HG03064 (cell line): ENCODE data around the gene FIBIN.
"Not testable (repeated sequence)": the region's sequence is repeated elsewhere in the genome, so short reads cannot be mapped to it uniquely, and the experiment has no call there.

Experiments
- ATAC-seq: cut with Tn5 transposase; IDR thresholded peaks from one replicate; pipeline ENCODE4 v1.9.1; 2021; ENCODE audit warnings: low read depth; ENCODE audit not compliant: unreplicated experiment

Gene FIBIN

DNA sequence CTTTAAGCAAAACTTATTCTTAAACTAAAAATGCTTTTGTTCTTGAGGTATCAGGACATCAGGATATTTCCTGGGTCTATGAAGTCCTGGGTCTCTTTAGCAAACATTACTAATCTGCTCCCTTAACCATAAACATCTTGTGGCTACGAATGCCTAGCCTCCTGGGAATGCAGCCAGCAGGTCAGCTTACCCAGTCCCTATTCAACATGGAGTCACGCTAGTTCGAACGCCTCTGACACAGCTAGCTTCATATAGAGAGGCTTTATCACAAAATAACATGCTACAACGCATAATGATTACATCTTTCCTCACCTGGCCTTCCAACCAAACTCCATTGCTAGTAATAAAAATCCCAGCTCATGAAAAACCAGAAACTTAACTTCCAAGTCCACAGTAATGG lies 17.5 kb upstream of the FIBIN start:
- ATAC-seq: no peak

- not testable (repeated sequence) for ATAC-seq
Measured at GRCh38 chr11:26977209-26977608, 16.7 kb upstream of the FIBIN start.

DNA sequence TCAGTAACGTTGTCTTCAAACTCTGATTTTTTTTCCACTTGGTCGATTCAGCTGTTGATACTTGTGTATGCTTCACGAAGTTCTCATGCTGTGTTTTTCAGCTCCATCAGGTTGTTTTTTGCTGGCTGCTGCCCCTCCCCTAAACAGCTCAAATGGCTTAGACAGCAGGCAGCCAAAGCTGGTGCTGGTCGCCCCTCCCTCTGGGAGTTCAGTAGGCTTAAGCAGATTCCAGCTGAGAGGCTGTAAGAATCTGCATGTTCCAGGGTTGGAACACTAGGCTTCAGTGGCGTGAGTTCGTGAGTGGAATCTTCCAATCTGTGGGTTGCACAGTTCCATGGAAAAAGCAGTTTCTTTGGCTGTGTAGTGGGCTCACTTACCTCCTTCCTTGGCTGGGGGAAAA lies 10.3 kb upstream of the FIBIN start:
- ATAC-seq: no peak

DNA sequence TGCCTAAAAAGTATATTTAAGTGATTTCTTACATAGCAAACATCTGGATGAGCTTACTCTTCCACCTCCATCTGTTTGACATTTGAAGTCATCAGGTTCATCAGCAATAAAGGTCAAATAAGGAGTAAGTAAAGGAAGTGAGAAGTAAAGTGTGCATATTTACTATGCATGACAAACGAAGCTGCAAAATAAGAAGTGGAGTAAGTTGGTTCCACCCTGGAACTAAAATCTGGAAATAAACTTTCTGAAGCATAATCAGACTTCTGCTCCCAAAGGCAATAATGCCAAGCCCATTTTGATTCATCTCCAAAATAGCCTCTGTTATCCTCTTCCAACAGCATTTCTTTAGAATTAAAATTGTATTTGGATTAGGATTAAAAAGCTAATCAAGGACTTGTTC lies 8.4 kb upstream of the FIBIN start:
- ATAC-seq: no peak

DNA sequence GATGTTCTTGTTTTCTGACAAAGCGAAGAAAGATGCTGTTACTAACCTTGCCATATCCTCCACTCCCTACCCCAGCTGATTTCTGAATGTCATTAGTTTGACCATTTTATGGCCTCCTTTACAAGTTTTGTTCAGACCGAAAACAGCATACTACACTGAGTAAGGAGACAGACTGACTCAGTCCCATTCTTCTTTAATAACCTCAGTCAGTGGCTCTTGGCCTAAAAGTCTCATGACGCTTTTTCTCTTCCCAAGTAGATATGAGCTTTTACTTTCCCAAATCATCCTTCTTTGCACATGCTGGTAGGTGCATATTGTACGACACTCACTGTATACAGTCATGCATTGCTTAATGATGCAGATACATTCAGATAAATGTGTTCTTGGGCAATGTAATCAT lies 8.0 kb upstream of the FIBIN start:
- ATAC-seq: no peak

DNA sequence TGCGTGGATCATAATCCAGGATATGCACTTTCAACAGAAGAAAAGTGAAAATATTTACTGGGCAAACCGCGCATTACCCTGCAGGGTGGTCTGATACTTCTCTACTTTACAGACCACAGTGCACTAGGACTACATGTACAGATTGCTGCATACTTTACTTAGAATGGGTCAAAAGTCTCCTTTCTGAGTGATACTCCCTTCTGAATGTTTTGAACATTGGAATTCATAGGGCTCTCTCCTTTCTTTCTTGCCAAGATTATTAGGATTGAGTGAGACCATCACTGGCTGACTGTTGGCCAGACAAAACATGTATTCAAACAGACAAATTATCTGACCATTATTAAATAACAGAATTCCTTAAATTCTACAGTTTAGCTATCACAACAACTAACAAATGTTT lies 6.6 kb upstream of the FIBIN start:
- ATAC-seq: no peak

- ATAC-seq: no peak
Measured at GRCh38 chr11:26987731-26988130, 6.2 kb upstream of the FIBIN start.

GRCh38 chr11:26992031-26992541 lies 1.8 kb upstream of the FIBIN start:
- ATAC-seq: no peak

GRCh38 chr11:26994631-26995095 lies 751 bp downstream of the FIBIN start:
- no peak for ATAC-seq

DNA sequence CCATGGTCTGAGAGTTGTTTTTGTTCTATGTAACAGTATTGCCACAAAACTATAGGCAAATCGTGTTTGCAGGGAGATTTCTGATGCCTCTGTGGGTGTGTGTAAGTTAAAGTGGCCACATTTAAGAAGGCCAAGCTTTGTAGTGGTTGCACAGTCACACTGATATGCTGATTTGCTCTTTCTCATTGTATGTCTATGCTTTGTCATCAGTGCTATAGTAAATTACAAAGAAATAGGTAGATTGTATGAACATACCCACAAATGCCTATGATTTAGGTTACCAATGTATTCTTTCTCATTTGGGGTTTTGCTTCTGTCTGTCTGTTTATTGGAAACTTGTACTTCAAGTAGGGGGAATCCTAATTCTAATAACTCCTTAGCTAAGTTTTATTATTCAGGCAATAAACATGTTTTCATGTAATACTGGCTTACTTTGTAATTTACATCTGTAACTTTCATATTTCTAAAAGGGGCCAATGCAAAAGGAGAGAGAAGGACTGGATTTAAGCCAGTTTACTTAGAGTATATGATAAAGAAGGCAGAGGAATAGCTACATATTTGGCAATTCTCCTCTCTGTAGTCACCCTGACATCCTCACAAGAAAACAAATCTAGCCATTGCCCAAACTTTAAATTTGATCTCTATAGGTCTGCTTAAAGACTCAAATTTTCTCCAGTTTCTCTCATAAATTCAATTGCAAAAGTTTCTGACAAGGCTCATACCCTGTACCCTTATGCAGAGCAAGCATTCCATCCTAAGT lies 2.0 kb downstream of the FIBIN start:
- no peak for ATAC-seq

GRCh38 chr11:26997378-26997777 lies 3.5 kb downstream of the FIBIN start:
- no peak for ATAC-seq

DNA sequence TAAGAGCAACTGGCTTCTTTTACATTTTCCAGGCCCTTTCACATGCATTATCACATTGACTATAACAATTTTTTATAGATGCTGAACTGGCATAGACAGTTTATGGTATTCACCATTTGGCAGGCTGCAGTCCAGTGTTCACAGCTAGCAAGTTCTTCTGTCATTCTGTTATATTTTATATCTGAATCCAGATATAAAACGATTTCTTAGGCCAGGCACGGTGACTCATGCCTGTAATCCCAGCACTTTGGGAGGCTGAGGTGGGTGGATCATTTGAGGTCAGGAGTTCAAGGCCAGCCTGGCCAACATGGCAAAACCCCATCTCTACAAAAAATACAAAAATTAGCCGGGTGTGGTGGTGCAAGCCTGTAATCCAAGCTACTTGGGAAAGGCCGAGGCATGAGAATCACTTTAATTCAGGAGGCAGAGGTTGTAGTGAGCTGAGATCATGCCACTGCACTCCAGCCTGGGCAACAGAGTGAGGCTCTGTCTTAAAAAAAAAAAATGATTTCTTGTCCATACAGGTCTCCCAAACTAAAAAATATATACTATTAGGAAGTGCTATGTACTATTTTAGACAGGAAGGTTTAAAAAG lies 7.3 kb downstream of the FIBIN start:
- ATAC-seq: not testable (repeated sequence)

DNA sequence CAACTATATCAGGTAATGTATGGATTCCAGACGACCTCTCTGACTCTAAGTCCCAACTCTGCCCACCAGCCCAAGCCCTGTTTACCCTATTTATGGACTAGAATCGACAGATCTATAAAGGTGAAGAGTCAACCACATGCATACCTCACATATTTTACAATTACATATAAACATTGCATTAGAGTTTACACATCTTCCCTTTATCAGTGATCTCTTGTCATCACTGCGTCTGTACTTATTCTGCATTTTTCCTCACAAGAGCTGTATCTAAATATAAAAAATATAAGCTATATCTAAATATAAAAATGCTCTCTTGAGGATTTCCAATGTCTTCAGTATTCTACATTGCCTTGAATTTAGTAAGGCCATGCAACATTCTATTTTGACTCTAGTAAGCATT lies 8.5 kb downstream of the FIBIN start:
- ATAC-seq: no peak

GRCh38 chr11:27002838-27003237 lies 8.9 kb downstream of the FIBIN start:
- no peak for ATAC-seq

DNA sequence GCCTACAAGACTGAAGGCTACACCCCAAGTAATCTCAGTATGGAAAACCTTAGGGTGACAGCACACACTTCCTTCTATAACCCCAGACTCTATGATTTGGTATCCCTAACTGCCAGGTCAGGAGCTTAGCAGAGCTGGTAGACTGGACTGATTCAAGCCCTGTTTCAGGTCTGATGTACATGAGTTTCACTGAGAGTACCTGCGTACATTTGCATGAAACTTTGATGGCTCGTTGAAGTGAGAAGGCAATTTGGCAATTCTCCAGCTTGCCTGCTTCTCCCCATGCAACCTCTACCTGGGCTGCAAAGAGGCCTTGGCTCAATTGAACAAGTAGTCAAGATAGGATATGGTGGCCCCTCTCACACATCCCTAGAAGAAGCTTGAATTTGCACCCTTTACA lies 10.2 kb downstream of the FIBIN start:
- no peak for ATAC-seq

- no peak for ATAC-seq
Measured at GRCh38 chr11:27008811-27009535, 15.1 kb downstream of the FIBIN start.

DNA sequence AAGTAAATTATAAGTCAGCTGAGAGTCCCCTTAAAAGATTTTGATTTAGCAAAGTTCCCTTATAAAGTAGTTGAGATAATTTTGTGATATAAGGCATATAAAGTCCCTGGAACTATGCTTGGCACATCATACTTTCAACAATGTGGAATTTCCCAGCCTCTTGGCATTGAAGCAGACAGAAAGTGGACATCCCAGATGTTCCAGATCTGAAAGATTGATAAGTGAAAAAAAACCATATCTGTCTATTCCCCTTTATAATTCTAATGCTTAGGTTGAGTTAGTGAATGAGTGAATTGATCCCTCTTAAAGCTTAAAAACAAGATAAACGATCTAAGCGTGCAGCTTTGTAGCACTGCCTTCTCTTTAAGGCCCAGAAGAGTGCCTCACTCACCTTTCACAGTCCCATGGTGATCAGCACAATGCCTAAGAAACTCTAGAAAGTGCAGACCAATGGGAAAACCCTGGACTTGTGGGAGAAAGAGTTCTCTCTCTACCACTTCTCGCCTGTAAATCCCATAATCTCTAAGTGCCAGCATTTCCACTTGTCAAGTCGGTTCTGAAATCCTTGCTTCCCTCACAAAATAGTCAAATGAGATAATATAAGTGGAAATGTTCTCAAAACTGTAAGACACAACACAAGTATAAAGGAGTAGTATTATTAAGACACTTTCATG lies 17.8 kb downstream of the FIBIN start:
- ATAC-seq: no peak

- ATAC-seq: no peak
Measured at GRCh38 chr11:27012234-27012921, 18.5 kb downstream of the FIBIN start.

DNA sequence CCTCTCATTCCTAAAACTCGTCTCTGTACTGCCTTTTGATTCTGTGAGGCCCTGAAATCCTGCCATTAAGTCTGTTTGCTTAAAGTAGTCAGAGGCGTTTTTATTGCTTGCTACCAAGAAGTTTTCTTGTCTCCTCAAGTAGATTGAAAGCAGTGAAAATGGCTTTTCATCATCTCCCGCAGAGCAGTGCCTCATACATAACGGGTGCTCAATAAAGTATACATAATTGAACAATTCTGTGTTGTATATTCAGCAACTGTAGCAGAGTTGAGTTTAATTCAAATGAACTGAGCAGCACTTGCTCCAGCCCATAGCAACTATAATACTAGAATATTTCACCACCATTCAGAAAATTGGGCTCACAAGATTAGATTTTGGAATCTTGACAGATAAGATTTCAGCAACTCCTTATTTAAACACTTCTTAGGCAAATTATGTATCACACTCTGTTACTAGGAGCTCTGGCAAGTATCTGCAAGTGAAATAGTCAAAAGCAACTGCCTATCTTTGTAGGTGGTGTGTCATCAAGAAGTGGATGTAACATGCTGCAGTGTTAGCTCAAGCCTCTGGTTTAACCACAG lies 20.0 kb downstream of the FIBIN start:
- no peak for ATAC-seq

DNA sequence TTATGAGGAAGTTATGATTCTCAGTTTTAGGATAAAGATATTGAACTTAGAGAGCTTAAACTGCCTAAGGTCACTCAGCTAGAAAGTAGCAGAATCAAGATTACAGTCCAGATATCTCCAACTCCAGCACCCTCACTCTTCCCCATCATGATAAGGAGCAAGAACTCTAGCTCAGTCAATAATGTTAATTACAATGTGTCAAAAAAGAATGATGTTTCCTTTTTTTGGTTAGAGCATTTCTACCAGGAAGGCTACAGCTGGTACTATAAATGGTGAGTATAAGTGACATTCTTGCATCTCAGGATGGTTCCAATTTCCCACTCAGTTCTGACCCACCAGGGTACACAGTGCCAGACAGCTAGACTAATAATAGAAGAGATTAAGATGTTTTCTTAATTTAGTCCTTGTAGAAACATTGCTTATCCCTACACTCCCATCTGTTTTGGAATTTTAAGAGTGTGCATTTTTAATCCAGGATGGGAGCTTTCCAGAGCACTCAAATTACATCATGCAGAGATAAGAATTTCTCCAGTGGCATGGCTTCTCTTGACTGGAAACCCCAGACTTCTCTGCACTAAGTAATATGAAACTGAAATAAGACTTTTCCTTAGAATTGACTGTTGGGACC lies 25.1 kb downstream of the FIBIN start:
- no peak for ATAC-seq
